Measurements from ENCODE around the gene RSPO4. TPM values are rescaled to one million over a fixed set of nuclear protein-coding genes. Genes with fewer than 3 reads are reported as not detected.

The RSPO4 gene
- total and polyA plus RNA-seq, 2 of the 8 experiments (the other 6 are each of a cell fraction or from before 2014, with no cell fraction given): 3.4 to 6.4 TPM

DNA sequence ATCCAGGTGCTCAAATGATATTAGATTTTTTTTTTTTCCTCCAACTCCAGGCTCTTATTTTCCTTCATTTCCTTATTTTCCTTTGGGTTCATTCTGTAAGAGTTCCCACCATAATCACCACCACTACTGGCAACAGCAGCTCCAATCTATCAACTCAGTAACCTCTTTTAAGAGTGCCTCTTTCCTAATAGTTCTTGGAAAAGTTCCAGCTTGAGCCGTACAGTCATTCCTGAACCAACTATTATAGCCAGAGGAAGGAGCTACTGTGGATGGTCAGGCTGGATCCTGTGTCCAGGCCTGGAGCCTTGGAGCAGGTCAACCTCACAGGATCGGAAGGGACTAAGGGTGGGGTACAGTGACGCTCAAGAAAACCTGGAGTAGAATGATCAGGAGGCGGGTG lies 81.8 kb downstream of the RSPO4 start:
- CTCF ChIA-PET (ENCODE audit: partially characterized antibody): interaction anchor here (0.9 to 4.2 kb wide), 7 partner anchors 8 to 41 kb away, joined by 3 to 36 read pairs (median 5); no protein-coding TSS in a partner anchor

More for the DNA sequence above, 81.8 kb downstream of the RSPO4 start:
- no peak overlapping the region for H2BK12ac ChIP-seq (ENCODE audit: low read depth, low read length)
- DNase-seq (ENCODE audit: low read depth in 1 of 2, low spot score in 2 of 2): no peak
- no peak overlapping the region for H2BK120ac ChIP-seq (replicated peaks; ENCODE audit: low read depth, low read length)
- H3K4me1 ChIP-seq (replicated peaks in 1 of 4; ENCODE audit: control insufficient read depth in 3 of 4, insufficient read depth in 4 of 4, low read length in 3 of 4): peaks cover 0 to 16% (median 5%) of the 10 kb centered on the region in 4 experiments; a peak in 4 of 7 replicates
- H2AK5ac ChIP-seq (ENCODE audit: low read depth, low read length): no peak overlapping the region
- H3K4ac ChIP-seq (replicated peaks; ENCODE audit: insufficient read length, low read depth, low read length): no peak overlapping the region
- no peak overlapping the region for H3K4me2 ChIP-seq (ENCODE audit: insufficient read depth in 1 of 2, low read depth in 2 of 2, low read length in 2 of 2)
- no peak overlapping the region for H3K18ac ChIP-seq (ENCODE audit: extremely low read depth, low read length)
- no peak overlapping the region for H3K27ac ChIP-seq (ENCODE audit: low read depth, low read length)
- no peaks in the 10 kb centered on the region; the same call in 1 of the 2 replicates for H3K23me2 ChIP-seq (ENCODE audit: low read depth, low read length)
- no peak overlapping the region for H3K14ac ChIP-seq (ENCODE audit: insufficient read length)
- H3K36me3 ChIP-seq (ENCODE audit: control insufficient read depth in 2 of 4, insufficient read depth in 4 of 4, low read length in 3 of 4): no peaks in the 10 kb centered on the region
- POLR2A ChIA-PET (ENCODE audit: partially characterized antibody): interaction anchor here (1.4 kb wide), 1 partner anchor 9 kb away, joined by 3 read pairs; no protein-coding TSS in a partner anchor
- no peak overlapping the region for H4K5ac ChIP-seq (ENCODE audit: insufficient read length, low read depth, low read length)
- H2BK15ac ChIP-seq (ENCODE audit: low read length): no peak overlapping the region
- no peaks in the 10 kb centered on the region for H3K9me3 ChIP-seq (ENCODE audit: insufficient read depth in 2 of 2, low read depth in 1 of 2, low read length in 1 of 2)
- TF ChIP-seq BACH1 (IDR thresholded peaks at IDR 0.05; ENCODE audit: low read length): no peak
- TF ChIP-seq TAF1 (IDR thresholded peaks at IDR 0.05; ENCODE audit: low read depth, low read length): no peak
- TF ChIP-seq, protein P1, sequence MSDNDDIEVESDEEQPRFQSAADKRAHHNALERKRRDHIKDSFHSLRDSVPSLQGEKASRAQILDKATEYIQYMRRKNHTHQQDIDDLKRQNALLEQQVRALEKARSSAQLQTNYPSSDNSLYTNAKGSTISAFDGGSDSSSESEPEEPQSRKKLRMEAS (IDR thresholded peaks at IDR 0.05): no peak
- TF ChIP-seq RFX5 (IDR thresholded peaks at IDR 0.05; ENCODE audit: borderline replicate concordance, low read depth, low read length): no peak
- TF ChIP-seq POLR2A (IDR thresholded peaks at IDR 0.05; ENCODE audit: control extremely low read depth in 1 of 2, low read depth in 2 of 2, low read length in 2 of 2): no peak
- H3K79me2 ChIP-seq (ENCODE audit: control insufficient read depth in 1 of 2, insufficient read depth in 2 of 2, low read length in 2 of 2): no peaks in the 10 kb centered on the region
- peaks cover 0 to 3% (median 0%) of the 10 kb centered on the region in 4 experiments; a peak in 1 of 7 replicates for H3K27me3 ChIP-seq (replicated peaks in 1 of 4; ENCODE audit: control insufficient read depth in 3 of 4, extremely low read depth in 1 of 4, insufficient read depth in 3 of 4, low read length in 3 of 4)
- no peak for FAIRE-seq
- H3K9ac ChIP-seq (replicated peaks in 1 of 4; ENCODE audit: extremely low read depth in 1 of 4, low read depth in 3 of 4, low read length in 3 of 4): no peak overlapping the region
- no peak overlapping the region for H3K4me3 ChIP-seq (ENCODE audit: extremely low read depth in 1 of 4, insufficient read depth in 2 of 4, low read depth in 3 of 4, low read length in 4 of 4)
- 83% methylated on average over 4 of the region's 4 CpGs; no CpG with 5 or more reads in 1 of the 2 experiments for WGBS, 2 experiments (ENCODE audit: extremely low coverage in 1 of 2, insufficient coverage in 1 of 2, insufficient read length in 1 of 2, insufficient replicate concordance in 2 of 2, low coverage in 1 of 2, low lambda C conversion rate in 2 of 2, missing lambda C conversion rate in 1 of 2)
- no peak overlapping the region for H2AFZ ChIP-seq (ENCODE audit: low read length)
- H3K79me1 ChIP-seq (ENCODE audit: low read depth, low read length): no peaks in the 10 kb centered on the region
- H4K20me1 ChIP-seq (replicated peaks in 1 of 2; ENCODE audit: control insufficient read depth in 1 of 2, insufficient read depth in 2 of 2, low read length in 2 of 2): no peaks in the 10 kb centered on the region
- no peak overlapping the region for H2BK5ac ChIP-seq (ENCODE audit: low read depth, low read length)
- no peak overlapping the region for H3K56ac ChIP-seq (replicated peaks; ENCODE audit: insufficient read length, low read depth, low read length)
- H4K91ac ChIP-seq (replicated peaks; ENCODE audit: insufficient read length, low read length): no peak overlapping the region
- no peak overlapping the region for H4K8ac ChIP-seq (ENCODE audit: extremely low read depth, insufficient read depth, low read length)
- no peak overlapping the region for H3K23ac ChIP-seq (ENCODE audit: insufficient read length)
- H2BK20ac ChIP-seq (ENCODE audit: low read length): no peak overlapping the region

All from H1 (cell line).